Erythroblast (primary cell): ENCODE measurements around the gene DENND1B.
"Not testable (repeated sequence)": the region's sequence is repeated elsewhere in the genome, so short reads cannot be mapped to it uniquely, and the experiment has no call there.

Source experiments
- DNase-seq, 2 experiments: peaks; one replicate each; lab custom pipeline; 2025; lab: John Stamatoyannopoulos, UW
- GATA1 ChIP-seq: IDR thresholded peaks from 2 replicates; pipeline ENCODE4 v1.6.1; 2011; ENCODE audit warnings: low read depth, mild to moderate bottlenecking, control low read depth, low read length, moderate library complexity
- POLR2A ChIP-seq: IDR thresholded peaks from 2 replicates; pipeline ENCODE4 v1.6.1; 2011; ENCODE audit warnings: mild to moderate bottlenecking, low read length

The DENND1B gene

GRCh38 chr1:197546989-197547388 is 228.3 kb downstream of the DENND1B start:
- DNase-seq = no peak
- no peak for TF ChIP-seq POLR2A
- TF ChIP-seq GATA1 = no peak

GRCh38 chr1:197544553-197544952 is 230.7 kb downstream of the DENND1B start:
- no peak for DNase-seq
- TF ChIP-seq GATA1 (no peak), POLR2A (no peak)

- DNase-seq = no peak
- no peak for TF ChIP-seq POLR2A
- TF ChIP-seq GATA1 = no peak
These were observed 231.2 kb downstream of the DENND1B start for GRCh38 chr1:197544130-197544529.

GRCh38 chr1:197541411-197541810 is 233.9 kb downstream of the DENND1B start:
- no peak for DNase-seq
- TF ChIP-seq GATA1 = no peak
- no peak for TF ChIP-seq POLR2A

DNA sequence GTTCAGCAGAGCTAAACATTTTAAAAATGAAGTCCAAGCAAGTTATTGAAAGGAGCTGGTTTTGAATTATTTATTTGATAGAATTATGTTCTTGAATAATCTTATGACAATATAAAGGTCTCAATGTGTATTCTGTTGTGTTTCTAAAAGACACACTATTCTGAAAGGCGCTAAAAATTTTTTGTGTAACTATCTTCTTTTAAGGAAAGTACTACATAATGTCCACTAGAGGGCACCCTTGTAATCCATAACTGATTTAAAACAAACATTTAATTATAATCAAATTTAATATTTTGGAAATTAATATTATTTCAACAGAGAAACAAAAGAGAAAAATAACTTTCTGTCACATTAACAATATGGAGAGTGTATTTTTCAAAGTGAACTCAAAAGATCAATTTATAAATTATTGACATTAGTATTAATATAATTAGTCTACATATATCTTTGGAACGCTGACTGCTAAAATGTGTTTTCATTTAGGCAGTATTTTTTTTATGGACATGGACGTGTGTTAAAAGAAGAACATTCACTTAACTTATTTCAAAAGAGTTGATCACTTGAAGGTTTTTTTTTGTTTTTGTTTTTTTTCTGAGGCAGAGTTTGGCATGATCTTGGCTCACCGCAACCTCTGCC is 248.4 kb downstream of the DENND1B start:
- peak; percentile 45 to 66 for DNase-seq

GRCh38 chr1:197521118-197521739 is 254.1 kb downstream of the DENND1B start:
- peak; percentile 33 to 67 for DNase-seq
- TF ChIP-seq GATA1 (no peak), POLR2A (no peak)

More for the DNA sequence above, 248.4 kb downstream of the DENND1B start:
- TF ChIP-seq POLR2A (no peak), GATA1 (no peak)

DNA sequence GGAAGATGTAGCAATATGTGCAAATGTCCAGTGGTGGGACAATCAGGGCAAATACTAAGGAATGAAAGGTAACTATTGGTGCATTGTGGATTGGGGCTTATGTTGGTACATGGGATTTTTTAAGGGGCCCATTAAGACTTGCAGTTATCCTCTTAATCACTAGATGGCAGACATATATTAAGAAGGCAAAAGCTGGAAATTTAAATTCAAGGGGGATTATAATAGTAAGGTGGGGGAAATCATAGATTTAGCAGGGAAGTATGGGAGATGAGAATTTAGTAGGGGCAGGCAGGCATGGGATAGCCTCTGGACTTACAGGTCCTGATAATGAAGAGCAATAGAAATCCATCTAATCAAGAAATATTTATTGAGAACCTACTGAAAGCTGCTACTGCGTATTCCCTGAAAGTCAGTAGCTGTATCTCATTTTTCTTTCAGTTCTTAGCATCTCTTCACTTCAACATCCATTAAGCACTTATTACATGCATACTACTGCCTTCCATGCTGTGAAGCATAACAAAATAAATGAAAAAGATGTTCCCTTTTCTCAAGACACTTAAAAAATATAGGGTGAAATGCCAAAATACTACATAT is 255.4 kb downstream of the DENND1B start:
- no peak for TF ChIP-seq GATA1
- TF ChIP-seq POLR2A = no peak
- DNase-seq = peak; percentile 5 to 27

DNA sequence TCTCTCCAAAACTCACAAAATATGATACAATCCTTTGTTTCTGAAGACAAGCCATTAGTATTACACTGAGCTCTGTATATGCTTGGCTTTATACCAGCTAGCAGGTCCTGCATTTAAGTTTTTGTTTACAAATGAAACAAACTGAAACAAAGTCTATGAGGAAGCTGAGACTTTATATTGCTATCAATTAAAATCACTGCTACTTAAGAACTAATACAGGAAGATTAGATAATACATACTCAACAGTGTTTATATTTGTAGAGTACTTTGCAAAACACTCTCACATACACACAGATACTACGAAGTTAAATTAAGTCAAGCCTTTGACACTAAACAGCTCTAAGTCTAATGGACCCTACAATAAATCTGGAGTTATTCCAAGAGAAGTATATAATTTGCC is 259.9 kb downstream of the DENND1B start:
- TF ChIP-seq GATA1 (no peak), POLR2A (no peak)
- no peak for DNase-seq

- no peak for DNase-seq
These were observed 264.4 kb downstream of the DENND1B start for GRCh38 chr1:197510691-197511378.

DNA sequence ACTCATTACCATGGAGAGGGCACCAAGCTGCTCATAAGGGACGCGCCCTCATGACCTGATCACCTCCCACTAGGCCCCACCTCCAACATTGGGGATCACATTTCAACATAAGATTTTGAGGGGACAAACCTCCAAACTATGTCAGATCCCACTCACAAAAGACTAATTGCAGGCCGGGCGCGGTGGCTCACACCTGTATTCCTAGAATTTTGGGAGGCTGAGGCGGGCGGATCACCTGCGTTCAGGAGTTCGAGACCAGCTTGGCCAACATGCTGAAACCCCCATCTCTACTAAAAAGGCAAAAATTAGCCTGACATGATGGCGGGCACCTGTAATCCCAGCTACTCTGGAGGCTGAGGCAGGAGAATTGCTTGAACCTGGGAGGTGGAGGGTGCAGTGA is 278.6 kb downstream of the DENND1B start:
- no peak for DNase-seq
- TF ChIP-seq GATA1 (no peak), POLR2A (no peak)

More at GRCh38 chr1:197510691-197511378, 264.4 kb downstream of the DENND1B start:
- TF ChIP-seq GATA1 (no peak), POLR2A (no peak)

DNA sequence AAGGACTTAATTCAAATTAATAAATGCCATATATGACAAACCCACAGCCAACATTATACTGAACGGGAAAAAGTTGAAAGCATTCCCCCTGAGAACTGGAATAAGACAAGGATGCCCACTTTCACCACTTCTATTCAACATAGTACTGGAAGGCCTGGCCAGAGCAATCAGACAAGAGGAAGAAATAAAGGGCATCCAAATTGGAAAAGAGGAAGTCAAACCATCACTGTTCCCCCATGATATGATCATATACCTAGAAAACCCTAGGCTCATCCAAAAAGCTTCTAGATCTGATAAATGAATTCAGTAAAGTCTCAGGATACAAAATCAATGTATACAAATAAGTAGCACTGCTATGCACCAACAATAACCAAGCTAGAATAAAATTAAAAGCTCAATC is 283.8 kb downstream of the DENND1B start:
- DNase-seq = not testable (repeated sequence)

DNA sequence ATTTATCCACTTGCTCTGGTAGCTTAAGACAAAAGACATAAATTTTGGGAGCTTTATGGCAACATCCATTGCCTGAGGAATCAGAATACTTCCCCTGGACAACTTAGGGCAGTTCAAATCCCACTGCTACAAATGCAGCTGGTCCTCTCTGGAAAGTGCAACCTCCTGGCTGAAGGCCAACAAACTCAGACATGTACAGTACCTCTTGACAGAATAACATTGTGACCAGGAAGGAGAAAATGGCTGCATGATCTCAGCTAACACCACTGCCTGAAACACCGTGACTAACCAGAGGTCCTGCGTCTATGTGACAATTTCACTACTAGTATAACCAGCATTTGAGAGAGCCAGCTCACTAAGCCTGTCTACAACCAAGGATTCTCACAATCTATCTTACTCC is 288.3 kb downstream of the DENND1B start:
- DNase-seq = peak in 1 of 2 experiments; percentile 4
- TF ChIP-seq POLR2A = no peak
- TF ChIP-seq GATA1 = no peak

DNA sequence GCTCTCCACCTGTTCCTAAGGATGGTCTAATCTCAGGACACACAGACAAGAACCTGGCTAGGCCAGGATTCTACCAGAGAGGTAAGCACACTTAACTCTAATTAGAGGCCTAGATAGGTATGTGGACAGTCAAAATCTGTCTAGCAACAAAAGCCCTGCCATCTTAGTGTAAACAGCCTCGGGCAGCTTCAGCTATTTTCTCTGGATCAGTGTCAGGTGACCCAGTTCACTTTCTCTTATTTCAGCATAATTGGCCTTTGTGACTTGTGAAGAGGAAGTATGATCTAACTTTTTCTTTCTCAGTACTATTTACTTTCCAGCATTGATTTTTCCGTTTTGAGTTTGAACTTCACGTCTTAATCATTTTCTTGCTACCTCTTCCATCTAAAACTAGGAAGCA is 289.5 kb downstream of the DENND1B start:
- TF ChIP-seq GATA1 = no peak
- TF ChIP-seq POLR2A = no peak
- no peak for DNase-seq

DNA sequence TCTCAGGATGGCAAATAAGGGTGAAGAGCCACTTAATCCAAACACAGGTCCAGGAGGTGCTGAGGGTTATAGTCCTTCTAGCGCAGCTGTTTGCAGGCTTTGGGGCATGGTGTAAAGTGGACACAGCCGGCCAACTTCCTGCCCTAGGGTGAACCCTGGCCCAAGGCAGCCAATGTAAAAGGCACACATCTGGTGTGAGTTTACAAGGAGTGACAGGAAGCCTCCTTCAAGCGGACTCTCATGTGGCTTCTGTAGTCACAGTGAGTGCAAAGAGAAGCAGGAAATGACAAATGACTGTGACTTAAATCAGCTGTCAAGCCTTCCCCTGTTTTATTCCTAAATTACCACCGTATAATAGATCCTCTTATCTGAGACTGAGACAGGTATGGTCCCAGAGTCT is 294.2 kb downstream of the DENND1B start:
- no peak for DNase-seq
- TF ChIP-seq GATA1 (no peak), POLR2A (no peak)
